ENCODE measurements around the gene HADH.

DNA sequence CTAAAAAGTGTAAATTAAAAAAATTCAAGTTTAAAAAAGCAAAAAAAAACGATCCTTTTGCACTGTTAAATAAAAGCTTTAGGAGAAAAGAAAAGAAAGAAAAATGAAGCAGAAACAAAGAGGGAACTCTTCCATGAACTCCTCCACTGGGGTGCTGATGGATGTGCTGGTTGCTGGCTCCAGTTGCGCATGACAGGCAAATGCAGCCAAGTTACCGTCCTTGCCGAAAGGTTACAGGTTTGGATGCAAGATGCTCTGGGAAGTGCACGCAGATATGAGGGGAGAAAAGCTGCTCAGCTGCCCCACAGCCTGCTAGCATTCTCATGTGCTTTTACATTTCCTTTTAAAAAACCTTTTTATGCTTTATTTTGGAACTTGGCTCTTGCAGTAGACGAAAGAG is 58.5 kb downstream of the HADH start:
- TF ChIP-seq, protein P1, sequence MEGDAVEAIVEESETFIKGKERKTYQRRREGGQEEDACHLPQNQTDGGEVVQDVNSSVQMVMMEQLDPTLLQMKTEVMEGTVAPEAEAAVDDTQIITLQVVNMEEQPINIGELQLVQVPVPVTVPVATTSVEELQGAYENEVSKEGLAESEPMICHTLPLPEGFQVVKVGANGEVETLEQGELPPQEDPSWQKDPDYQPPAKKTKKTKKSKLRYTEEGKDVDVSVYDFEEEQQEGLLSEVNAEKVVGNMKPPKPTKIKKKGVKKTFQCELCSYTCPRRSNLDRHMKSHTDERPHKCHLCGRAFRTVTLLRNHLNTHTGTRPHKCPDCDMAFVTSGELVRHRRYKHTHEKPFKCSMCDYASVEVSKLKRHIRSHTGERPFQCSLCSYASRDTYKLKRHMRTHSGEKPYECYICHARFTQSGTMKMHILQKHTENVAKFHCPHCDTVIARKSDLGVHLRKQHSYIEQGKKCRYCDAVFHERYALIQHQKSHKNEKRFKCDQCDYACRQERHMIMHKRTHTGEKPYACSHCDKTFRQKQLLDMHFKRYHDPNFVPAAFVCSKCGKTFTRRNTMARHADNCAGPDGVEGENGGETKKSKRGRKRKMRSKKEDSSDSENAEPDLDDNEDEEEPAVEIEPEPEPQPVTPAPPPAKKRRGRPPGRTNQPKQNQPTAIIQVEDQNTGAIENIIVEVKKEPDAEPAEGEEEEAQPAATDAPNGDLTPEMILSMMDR (IDR thresholded peaks at IDR 0.05), result no peak
- no peak for TF ChIP-seq POLR2A (IDR thresholded peaks at IDR 0.05)

Data from adrenal gland (tissue), 5 donors.